ENCODE measurements around the gene SDK2. TPM values are rescaled to one million over a fixed set of nuclear protein-coding genes. Genes with fewer than 3 reads are reported as not detected.

SDK2 gene
- total and polyA plus RNA-seq, 8 donors: 0.04 to 0.31 (median 0.17) TPM

GRCh38 chr17:73320601-73321264 is 323.5 kb downstream of the SDK2 start:
- H3K4me3 ChIP-seq: no peak overlapping the region
- no peak overlapping the region for H3K27ac ChIP-seq
- FAIRE-seq (no peak), ATAC-seq (peak in 1 of 4 donors; percentile 53), DNase-seq (no peak)
- H3K36me3 ChIP-seq: no peaks in the 10 kb centered on the region
- no peaks in the 10 kb centered on the region for H3K27me3 ChIP-seq
- H3K4me1 ChIP-seq: peaks cover 0 to 6% (median 0%) of the 10 kb centered on the region in 3 donors
- intact Hi-C loops (cut with DNase I): no loop called here
- TF ChIP-seq, protein P1, sequence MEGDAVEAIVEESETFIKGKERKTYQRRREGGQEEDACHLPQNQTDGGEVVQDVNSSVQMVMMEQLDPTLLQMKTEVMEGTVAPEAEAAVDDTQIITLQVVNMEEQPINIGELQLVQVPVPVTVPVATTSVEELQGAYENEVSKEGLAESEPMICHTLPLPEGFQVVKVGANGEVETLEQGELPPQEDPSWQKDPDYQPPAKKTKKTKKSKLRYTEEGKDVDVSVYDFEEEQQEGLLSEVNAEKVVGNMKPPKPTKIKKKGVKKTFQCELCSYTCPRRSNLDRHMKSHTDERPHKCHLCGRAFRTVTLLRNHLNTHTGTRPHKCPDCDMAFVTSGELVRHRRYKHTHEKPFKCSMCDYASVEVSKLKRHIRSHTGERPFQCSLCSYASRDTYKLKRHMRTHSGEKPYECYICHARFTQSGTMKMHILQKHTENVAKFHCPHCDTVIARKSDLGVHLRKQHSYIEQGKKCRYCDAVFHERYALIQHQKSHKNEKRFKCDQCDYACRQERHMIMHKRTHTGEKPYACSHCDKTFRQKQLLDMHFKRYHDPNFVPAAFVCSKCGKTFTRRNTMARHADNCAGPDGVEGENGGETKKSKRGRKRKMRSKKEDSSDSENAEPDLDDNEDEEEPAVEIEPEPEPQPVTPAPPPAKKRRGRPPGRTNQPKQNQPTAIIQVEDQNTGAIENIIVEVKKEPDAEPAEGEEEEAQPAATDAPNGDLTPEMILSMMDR (IDR thresholded peaks at IDR 0.05): no peak
- no peaks in the 10 kb centered on the region for H3K9me3 ChIP-seq
- 57 to 60% methylated on average over 6 of the region's 6 CpGs for whole genome bisulfite sequencing, 2 donors

GRCh38 chr17:73319766-73320165 is 324.5 kb downstream of the SDK2 start:
- H3K27ac ChIP-seq: no peak overlapping the region
- TF ChIP-seq, protein P1 (IDR thresholded peaks at IDR 0.05): no peak
- FAIRE-seq (no peak), DNase-seq (no peak), ATAC-seq (no peak)
- intact Hi-C loops (cut with DNase I): loop anchor here in 1 of 3 donors (10.0 kb wide), 1 partner anchor 45 kb away; no protein-coding TSS in a partner anchor
- no peaks in the 10 kb centered on the region for H3K27me3 ChIP-seq
- H3K4me1 ChIP-seq: peaks cover 0 to 6% (median 0%) of the 10 kb centered on the region in 3 donors
- H3K9me3 ChIP-seq: no peaks in the 10 kb centered on the region
- H3K36me3 ChIP-seq: no peaks in the 10 kb centered on the region
- 79 to 98% methylated on average over 3 of the region's 3 CpGs for WGBS, 2 donors
- H3K4me3 ChIP-seq: no peak overlapping the region

DNA sequence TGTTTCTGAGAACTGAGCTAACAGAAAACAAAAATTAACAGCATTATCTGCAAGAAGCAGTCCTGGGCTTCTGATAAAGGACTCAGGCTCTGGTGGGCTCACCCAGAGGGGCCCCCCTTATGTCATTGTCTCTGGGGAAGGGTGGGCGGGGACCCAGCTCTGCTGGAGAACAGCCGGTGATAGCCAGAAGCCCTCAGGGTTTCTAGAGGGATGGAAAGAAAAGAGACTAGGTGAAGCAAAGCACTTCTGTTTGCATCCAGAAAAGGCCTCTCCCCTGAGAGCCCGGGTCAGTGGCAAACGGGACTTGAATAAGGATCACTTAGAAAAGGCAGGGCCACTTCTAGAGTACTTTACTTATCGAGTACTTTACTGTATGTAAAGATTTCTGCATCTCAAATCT is 325.4 kb downstream of the SDK2 start:
- Histone ChIP-seq H3K4me3 (no peak overlapping the region), H3K9me3 (no peaks in the 10 kb centered on the region), H3K4me1 (peaks cover 0 to 6% (median 0%) of the 10 kb centered on the region in 3 donors), H3K27ac (no peak overlapping the region), H3K36me3 (no peaks in the 10 kb centered on the region), H3K27me3 (no peaks in the 10 kb centered on the region)
- 72 to 84% methylated on average over 5 of the region's 5 CpGs for WGBS, 2 donors
- DNase-seq (no peak), FAIRE-seq (no peak), ATAC-seq (no peak)
- intact Hi-C loops (cut with DNase I): loop anchor here in 1 of 3 donors (10.0 kb wide), 1 partner anchor 46 kb away; no protein-coding TSS in a partner anchor
- TF ChIP-seq, protein P1 (IDR thresholded peaks at IDR 0.05): no peak

GRCh38 chr17:73318427-73318813 is 325.8 kb downstream of the SDK2 start:
- ATAC-seq (no peak), FAIRE-seq (no peak), DNase-seq (no peak)
- intact Hi-C loops (cut with DNase I): loop anchor here in 1 of 3 donors (10.0 kb wide), 1 partner anchor 46 kb away; no protein-coding TSS in a partner anchor
- WGBS, 2 donors: 94 to 97% methylated on average over 8 of the region's 8 CpGs
- TF ChIP-seq, protein P1 (IDR thresholded peaks at IDR 0.05): no peak
- H3K4me1 ChIP-seq: peaks cover 0 to 6% (median 0%) of the 10 kb centered on the region in 3 donors
- H3K4me3 ChIP-seq: no peak overlapping the region
- H3K36me3 ChIP-seq: no peaks in the 10 kb centered on the region
- no peak overlapping the region for H3K27ac ChIP-seq
- H3K27me3 ChIP-seq: no peaks in the 10 kb centered on the region
- no peaks in the 10 kb centered on the region for H3K9me3 ChIP-seq
